ACC112 (cell line): ENCODE data around the gene ADARB1.

Experiments used
- H2AFZ ChIP-seq: fragments of 200-600 bp; sonication (generic); one replicate; pipeline ENCODE4 v1.6.0; 2017; ENCODE audit warnings: antibody characterized with exemption, low read length; ENCODE audit not compliant: unreplicated experiment
- H3K27ac ChIP-seq: fragments of 200-600 bp; sonication (generic); 2 replicates; pipeline ENCODE4 v1.5.1; 2014; ENCODE audit warnings: low read depth, mild to moderate bottlenecking, antibody characterized with exemption, low read length, moderate library complexity
- H3K27me3 ChIP-seq: fragments of 200-600 bp; sonication (generic); 2 replicates; pipeline ENCODE4 v1.6.1; 2014; ENCODE audit warnings: mild to moderate bottlenecking, antibody characterized with exemption, low read length, moderate library complexity, mixed read lengths; ENCODE audit not compliant: insufficient read depth
- H3K36me3 ChIP-seq: fragments of 200-600 bp; sonication (generic); 2 replicates; pipeline ENCODE4 v1.6.1; 2016; ENCODE audit warnings: mild to moderate bottlenecking, antibody characterized with exemption, low read length, moderate library complexity, mixed read lengths; ENCODE audit not compliant: insufficient read depth
- H3K4me1 ChIP-seq: fragments of 200-600 bp; sonication (generic); one replicate; pipeline ENCODE4 v1.6.1; 2016; ENCODE audit warnings: low read length, mixed read lengths; ENCODE audit not compliant: insufficient read depth, unreplicated experiment, control insufficient read depth
- H3K4me3 ChIP-seq: fragments of 200-600 bp; sonication (generic); 2 replicates; pipeline ENCODE4 v1.5.1; 2014; ENCODE audit warnings: mild to moderate bottlenecking, low read depth, low read length
- H3K79me2 ChIP-seq: fragments of 200-600 bp; sonication (generic); one replicate; pipeline ENCODE4 v1.6.0; 2016; ENCODE audit warnings: low read length; ENCODE audit not compliant: control insufficient read depth, unreplicated experiment, insufficient read depth

ADARB1 gene

GRCh38 chr21:45031571-45032191, 42.7 kb upstream of the ADARB1 start:
- Histone ChIP-seq H3K36me3 (no peaks in the 10 kb centered on the region), H3K27ac (no peak overlapping the region), H3K4me1 (peaks cover 5% of the 10 kb centered on the region), H3K4me3 (no peak overlapping the region), H3K27me3 (no peaks in the 10 kb centered on the region), H3K79me2 (no peaks in the 10 kb centered on the region), H2AFZ (no peak overlapping the region)

GRCh38 chr21:45032332-45032731, 42.0 kb upstream of the ADARB1 start:
- Histone ChIP-seq H3K79me2 (no peaks in the 10 kb centered on the region), H3K36me3 (no peaks in the 10 kb centered on the region), H3K4me3 (no peak overlapping the region), H3K4me1 (peaks cover 5% of the 10 kb centered on the region), H2AFZ (no peak overlapping the region), H3K27ac (no peak overlapping the region), H3K27me3 (no peaks in the 10 kb centered on the region)

- Histone ChIP-seq H3K4me3 (no peak overlapping the region), H3K79me2 (no peaks in the 10 kb centered on the region), H3K27me3 (no peaks in the 10 kb centered on the region), H3K36me3 (no peaks in the 10 kb centered on the region), H2AFZ (no peak overlapping the region), H3K27ac (no peak overlapping the region), H3K4me1 (peaks cover 5% of the 10 kb centered on the region)
These were observed 41.2 kb upstream of the ADARB1 start for GRCh38 chr21:45032977-45033710.

GRCh38 chr21:45033791-45034555, 40.4 kb upstream of the ADARB1 start:
- Histone ChIP-seq H3K79me2 (no peaks in the 10 kb centered on the region), H3K4me3 (peak overlapping the region; percentile 56; the same call in 1 of the 2 replicates), H2AFZ (peak overlapping the region; percentile 20), H3K27ac (no peak overlapping the region), H3K36me3 (no peaks in the 10 kb centered on the region), H3K4me1 (peaks cover 5% of the 10 kb centered on the region), H3K27me3 (no peaks in the 10 kb centered on the region)

- Histone ChIP-seq H2AFZ (no peak overlapping the region), H3K79me2 (no peaks in the 10 kb centered on the region), H3K36me3 (no peaks in the 10 kb centered on the region), H3K4me3 (no peak overlapping the region), H3K27ac (no peak overlapping the region), H3K4me1 (peaks cover 5% of the 10 kb centered on the region), H3K27me3 (no peaks in the 10 kb centered on the region)
These were observed 39.6 kb upstream of the ADARB1 start for GRCh38 chr21:45034556-45035476.

GRCh38 chr21:45035477-45035848, 38.9 kb upstream of the ADARB1 start:
- no peak overlapping the region for H3K4me3 ChIP-seq
- no peaks in the 10 kb centered on the region for H3K79me2 ChIP-seq
- H3K4me1 ChIP-seq = peaks cover 8% of the 10 kb centered on the region
- H3K27me3 ChIP-seq = no peaks in the 10 kb centered on the region
- no peak overlapping the region for H3K27ac ChIP-seq
- no peak overlapping the region for H2AFZ ChIP-seq
- no peaks in the 10 kb centered on the region for H3K36me3 ChIP-seq

- H3K36me3 ChIP-seq = no peaks in the 10 kb centered on the region
- no peak overlapping the region for H2AFZ ChIP-seq
- no peak overlapping the region for H3K27ac ChIP-seq
- H3K4me3 ChIP-seq = no peak overlapping the region
- peaks cover 17% of the 10 kb centered on the region for H3K4me1 ChIP-seq
- H3K27me3 ChIP-seq = no peaks in the 10 kb centered on the region
- no peaks in the 10 kb centered on the region for H3K79me2 ChIP-seq
These were observed 37.8 kb upstream of the ADARB1 start for GRCh38 chr21:45036630-45037029.

- H3K4me1 ChIP-seq = peaks cover 24% of the 10 kb centered on the region
- H3K27ac ChIP-seq = no peak overlapping the region
- no peak overlapping the region for H3K4me3 ChIP-seq
- H3K79me2 ChIP-seq = no peaks in the 10 kb centered on the region
- H3K27me3 ChIP-seq = no peaks in the 10 kb centered on the region
- H2AFZ ChIP-seq = no peak overlapping the region
- H3K36me3 ChIP-seq = no peaks in the 10 kb centered on the region
These were observed 36.4 kb upstream of the ADARB1 start for GRCh38 chr21:45037986-45038385.

- Histone ChIP-seq H2AFZ (no peak overlapping the region), H3K27me3 (0 out of 2 replicates have a peak, but pooled peaks cover 6% of the 10 kb centered on the region), H3K4me3 (no peak overlapping the region), H3K4me1 (peaks cover 19% of the 10 kb centered on the region), H3K36me3 (no peaks in the 10 kb centered on the region), H3K79me2 (no peaks in the 10 kb centered on the region), H3K27ac (no peak overlapping the region)
These were observed 34.8 kb upstream of the ADARB1 start for GRCh38 chr21:45039317-45040156.
